ENCODE results near the gene IL23A.

IL23A gene, protein sequence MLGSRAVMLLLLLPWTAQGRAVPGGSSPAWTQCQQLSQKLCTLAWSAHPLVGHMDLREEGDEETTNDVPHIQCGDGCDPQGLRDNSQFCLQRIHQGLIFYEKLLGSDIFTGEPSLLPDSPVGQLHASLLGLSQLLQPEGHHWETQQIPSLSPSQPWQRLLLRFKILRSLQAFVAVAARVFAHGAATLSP

DNA sequence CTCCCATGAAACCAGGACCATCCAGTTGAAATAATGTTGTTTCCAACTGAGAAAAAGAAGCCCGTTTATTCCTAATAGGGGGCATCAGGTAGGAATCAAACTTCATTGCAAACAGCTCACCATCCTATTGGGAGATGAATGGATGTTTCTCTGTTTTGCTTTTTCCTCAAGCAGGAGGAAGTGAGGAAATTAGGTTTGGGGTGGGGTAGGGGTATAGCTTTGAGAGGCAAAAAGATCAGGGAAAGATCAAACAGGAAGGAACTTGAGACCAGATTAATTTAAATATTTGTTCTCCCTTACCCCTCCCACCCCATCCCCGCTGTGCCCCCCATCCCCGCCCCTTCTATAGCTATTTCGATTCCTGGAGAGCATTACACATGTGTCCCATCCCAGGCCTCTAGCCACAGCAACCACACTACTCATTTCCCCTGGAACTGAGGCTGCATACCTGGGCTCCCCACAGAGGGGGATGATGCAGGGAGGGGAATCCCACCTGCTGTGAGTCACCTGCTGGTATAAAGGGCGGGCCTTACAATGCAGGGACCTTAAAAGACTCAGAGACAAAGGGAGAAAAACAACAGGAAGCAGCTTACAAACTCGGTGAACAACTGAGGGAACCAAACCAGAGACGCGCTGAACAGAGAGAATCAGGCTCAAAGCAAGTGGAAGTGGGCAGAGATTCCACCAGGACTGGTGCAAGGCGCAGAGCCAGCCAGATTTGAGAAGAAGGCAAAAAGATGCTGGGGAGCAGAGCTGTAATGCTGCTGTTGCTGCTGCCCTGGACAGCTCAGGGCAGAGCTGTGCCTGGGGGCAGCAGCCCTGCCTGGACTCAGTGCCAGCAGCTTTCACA is at the start of gene IL23A:
TSS of gene IL23A (plus strand) at position 577 of the 850 bp plus-strand sequence. CDS start at position 738, 161 bp downstream.
- no peak within 1 kb of the TSS for H3K4me2 ChIP-seq (ENCODE audit: insufficient read depth, low read length)
- DNase-seq = peak; percentile 27
- no peak within 1 kb of the TSS for H3K27ac ChIP-seq (ENCODE audit: low read length)

DNA sequence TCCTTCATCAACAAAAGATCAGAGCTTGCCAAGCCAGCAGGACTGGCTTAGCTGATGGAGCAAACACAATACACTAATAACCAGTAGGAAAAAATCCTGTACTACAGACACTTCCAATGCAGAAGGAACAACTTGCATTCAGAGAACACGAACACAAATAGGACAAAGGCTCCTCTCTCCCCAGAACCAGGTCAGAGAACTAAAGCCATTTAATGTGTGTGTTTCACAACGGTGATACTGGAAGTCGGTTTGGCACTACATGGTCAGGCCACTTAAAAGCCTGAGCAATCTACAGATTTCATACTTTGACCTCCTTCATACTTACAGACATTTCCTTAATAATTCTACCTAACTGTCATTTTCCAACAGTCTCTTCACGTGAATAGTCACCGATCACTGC is 44.9 kb upstream of the IL23A start:
- ATAC-seq (ENCODE audit: insufficient read depth, low read depth) (no peak), DNase-seq (no peak)
- Histone ChIP-seq H3K36me3 (ENCODE audit: insufficient read depth, low read length) (peaks cover 62% of the 10 kb centered on the region), H3K4me1 (ENCODE audit: insufficient read depth, low read length) (peaks cover 30% of the 10 kb centered on the region), H3K9ac (ENCODE audit: low read depth, low read length) (no peak overlapping the region), H3K9me3 (ENCODE audit: insufficient read depth, low read length, severe bottlenecking) (no peaks in the 10 kb centered on the region), H2AFZ (ENCODE audit: low read depth, low read length) (no peak overlapping the region), H4K20me1 (ENCODE audit: insufficient read depth, low read length) (peaks cover 31% of the 10 kb centered on the region; the same call in 1 of the 2 replicates), H3K4me2 (ENCODE audit: insufficient read depth, low read length) (no peak overlapping the region), H3K27me3 (ENCODE audit: insufficient read depth, low read length, poor library complexity) (no peaks in the 10 kb centered on the region), H3K4me3 (ENCODE audit: low read depth in 1 of 2, low read length in 2 of 2) (no peak overlapping the region), H3K79me2 (ENCODE audit: insufficient read depth, low read length) (peaks cover 96% of the 10 kb centered on the region), H3K27ac (ENCODE audit: low read length) (no peak overlapping the region)
- TF ChIP-seq EZH2 (IDR thresholded peaks at IDR 0.05; ENCODE audit: borderline replicate concordance, low read depth, low read length, severe bottlenecking) = no peak
- TF ChIP-seq, protein P1, sequence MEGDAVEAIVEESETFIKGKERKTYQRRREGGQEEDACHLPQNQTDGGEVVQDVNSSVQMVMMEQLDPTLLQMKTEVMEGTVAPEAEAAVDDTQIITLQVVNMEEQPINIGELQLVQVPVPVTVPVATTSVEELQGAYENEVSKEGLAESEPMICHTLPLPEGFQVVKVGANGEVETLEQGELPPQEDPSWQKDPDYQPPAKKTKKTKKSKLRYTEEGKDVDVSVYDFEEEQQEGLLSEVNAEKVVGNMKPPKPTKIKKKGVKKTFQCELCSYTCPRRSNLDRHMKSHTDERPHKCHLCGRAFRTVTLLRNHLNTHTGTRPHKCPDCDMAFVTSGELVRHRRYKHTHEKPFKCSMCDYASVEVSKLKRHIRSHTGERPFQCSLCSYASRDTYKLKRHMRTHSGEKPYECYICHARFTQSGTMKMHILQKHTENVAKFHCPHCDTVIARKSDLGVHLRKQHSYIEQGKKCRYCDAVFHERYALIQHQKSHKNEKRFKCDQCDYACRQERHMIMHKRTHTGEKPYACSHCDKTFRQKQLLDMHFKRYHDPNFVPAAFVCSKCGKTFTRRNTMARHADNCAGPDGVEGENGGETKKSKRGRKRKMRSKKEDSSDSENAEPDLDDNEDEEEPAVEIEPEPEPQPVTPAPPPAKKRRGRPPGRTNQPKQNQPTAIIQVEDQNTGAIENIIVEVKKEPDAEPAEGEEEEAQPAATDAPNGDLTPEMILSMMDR (IDR thresholded peaks at IDR 0.05; ENCODE audit: borderline replicate concordance, extremely low read depth, low read length, poor library complexity, severe bottlenecking) = no peak

More for the DNA sequence above, at the start of gene IL23A:
- Histone ChIP-seq H4K20me1 (ENCODE audit: insufficient read depth, low read length) (no peaks in the 10 kb centered on the region), H3K9ac (ENCODE audit: low read depth, low read length) (no peak within 1 kb of the TSS), H3K36me3 (ENCODE audit: insufficient read depth, low read length) (peaks cover 12% of the 10 kb centered on the region), H3K4me3 (ENCODE audit: low read depth in 1 of 2, low read length in 2 of 2) (no peak within 1 kb of the TSS), H3K27me3 (ENCODE audit: insufficient read depth, low read length, poor library complexity) (no peaks in the 10 kb centered on the region), H2AFZ (ENCODE audit: low read depth, low read length) (peak within 1 kb of the TSS; percentile 30; the same call in 1 of the 2 replicates), H3K79me2 (ENCODE audit: insufficient read depth, low read length) (peaks cover 8% of the 10 kb centered on the region), H3K4me1 (ENCODE audit: insufficient read depth, low read length) (peaks cover 15% of the 10 kb centered on the region), H3K9me3 (ENCODE audit: insufficient read depth, low read length, severe bottlenecking) (no peaks in the 10 kb centered on the region)
- ATAC-seq (ENCODE audit: insufficient read depth, low read depth) = no peak
- no peak for TF ChIP-seq EZH2 (IDR thresholded peaks at IDR 0.05; ENCODE audit: borderline replicate concordance, low read depth, low read length, severe bottlenecking)

DNA sequence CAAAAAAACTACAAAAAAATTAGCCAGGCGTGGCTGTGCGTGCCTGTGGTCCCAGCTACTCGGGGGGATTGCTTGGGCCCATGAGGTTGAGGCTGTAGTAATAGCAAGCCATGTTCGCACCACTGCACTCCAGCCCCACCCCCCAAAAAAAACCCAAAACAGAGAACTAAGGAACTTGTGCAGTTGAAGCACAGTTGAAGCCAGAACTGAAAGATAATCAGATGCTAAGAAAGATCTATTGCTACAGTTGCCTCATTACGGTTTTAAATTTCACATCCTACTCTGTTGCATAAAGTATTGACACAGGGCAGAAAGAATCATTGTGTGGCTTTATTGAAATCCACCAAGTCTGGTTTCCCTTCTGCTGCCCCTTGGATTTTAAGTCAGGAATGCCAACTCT is 42.4 kb upstream of the IL23A start:
- Histone ChIP-seq H3K27ac (ENCODE audit: low read length) (no peak overlapping the region), H2AFZ (ENCODE audit: low read depth, low read length) (no peak overlapping the region), H3K36me3 (ENCODE audit: insufficient read depth, low read length) (peaks cover 46% of the 10 kb centered on the region), H3K9me3 (ENCODE audit: insufficient read depth, low read length, severe bottlenecking) (no peaks in the 10 kb centered on the region), H3K27me3 (ENCODE audit: insufficient read depth, low read length, poor library complexity) (no peaks in the 10 kb centered on the region), H4K20me1 (ENCODE audit: insufficient read depth, low read length) (peaks cover 35% of the 10 kb centered on the region; the same call in 1 of the 2 replicates), H3K4me1 (ENCODE audit: insufficient read depth, low read length) (peaks cover 45% of the 10 kb centered on the region), H3K4me2 (ENCODE audit: insufficient read depth, low read length) (peak overlapping the region; percentile 19; the same call in 1 of the 2 replicates), H3K4me3 (ENCODE audit: low read depth in 1 of 2, low read length in 2 of 2) (no peak overlapping the region), H3K9ac (ENCODE audit: low read depth, low read length) (no peak overlapping the region), H3K79me2 (ENCODE audit: insufficient read depth, low read length) (peaks cover 93% of the 10 kb centered on the region)
- TF ChIP-seq EZH2 (IDR thresholded peaks at IDR 0.05; ENCODE audit: borderline replicate concordance, low read depth, low read length, severe bottlenecking) = no peak
- TF ChIP-seq, protein P1 (IDR thresholded peaks at IDR 0.05; ENCODE audit: borderline replicate concordance, extremely low read depth, low read length, poor library complexity, severe bottlenecking) = no peak
- DNase-seq (no peak), ATAC-seq (ENCODE audit: insufficient read depth, low read depth) (no peak)

DNA sequence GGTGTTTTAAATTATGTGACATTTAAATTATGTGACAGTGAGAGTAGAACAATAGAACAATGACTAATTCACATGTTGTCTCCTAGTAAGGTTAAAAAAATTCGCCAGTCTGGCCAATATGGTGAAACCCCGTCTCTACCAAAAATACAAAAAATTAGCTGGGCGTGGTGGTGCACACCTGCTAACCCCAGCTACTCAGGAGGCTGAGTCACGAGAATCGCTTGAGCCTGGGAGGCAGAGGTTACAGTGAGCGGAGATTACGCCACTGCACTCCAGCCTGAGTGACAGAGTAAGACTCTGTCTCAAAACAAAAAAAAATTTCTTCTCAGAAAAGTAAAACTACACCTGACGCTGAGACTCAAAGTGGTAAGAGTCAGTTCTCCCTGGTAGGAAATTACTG is 41.3 kb upstream of the IL23A start:
- Histone ChIP-seq H3K4me2 (ENCODE audit: insufficient read depth, low read length) (peak overlapping the region; percentile 80; the same call in 1 of the 2 replicates), H3K27me3 (ENCODE audit: insufficient read depth, low read length, poor library complexity) (no peaks in the 10 kb centered on the region), H3K79me2 (ENCODE audit: insufficient read depth, low read length) (peaks cover 91% of the 10 kb centered on the region), H3K4me1 (ENCODE audit: insufficient read depth, low read length) (peaks cover 56% of the 10 kb centered on the region), H3K27ac (ENCODE audit: low read length) (no peak overlapping the region), H3K36me3 (ENCODE audit: insufficient read depth, low read length) (peaks cover 44% of the 10 kb centered on the region), H4K20me1 (ENCODE audit: insufficient read depth, low read length) (peaks cover 24% of the 10 kb centered on the region; the same call in 1 of the 2 replicates), H3K4me3 (ENCODE audit: low read depth in 1 of 2, low read length in 2 of 2) (no peak overlapping the region), H3K9ac (ENCODE audit: low read depth, low read length) (no peak overlapping the region), H3K9me3 (ENCODE audit: insufficient read depth, low read length, severe bottlenecking) (no peaks in the 10 kb centered on the region), H2AFZ (ENCODE audit: low read depth, low read length) (no peak overlapping the region)
- TF ChIP-seq, protein P1 (IDR thresholded peaks at IDR 0.05; ENCODE audit: borderline replicate concordance, extremely low read depth, low read length, poor library complexity, severe bottlenecking) = no peak
- TF ChIP-seq EZH2 (IDR thresholded peaks at IDR 0.05; ENCODE audit: borderline replicate concordance, low read depth, low read length, severe bottlenecking) = no peak
- ATAC-seq (ENCODE audit: insufficient read depth, low read depth) = no peak
- DNase-seq = no peak

Measured in DND-41 (cell line).